ENCODE data around the gene CCT8L2.
"Not testable (repeated sequence)": the region's sequence is repeated elsewhere in the genome, so short reads cannot be mapped to it uniquely, and the experiment has no call there.

The CCT8L2 gene

GRCh38 chr22:16559056-16559955 is 33.3 kb downstream of the CCT8L2 start:
- no peak for DNase-seq (ENCODE audit: low read depth)

GRCh38 chr22:16558376-16558945 is 34.1 kb downstream of the CCT8L2 start:
- not testable (repeated sequence) for DNase-seq (ENCODE audit: low read depth)

- not testable (repeated sequence) for DNase-seq (ENCODE audit: low read depth)
These were observed 35.1 kb downstream of the CCT8L2 start for GRCh38 chr22:16557511-16557910.

GRCh38 chr22:16555077-16555994 is 37.3 kb downstream of the CCT8L2 start:
- not testable (repeated sequence) for DNase-seq (ENCODE audit: low read depth)

- DNase-seq (ENCODE audit: low read depth), result not testable (repeated sequence)
These were observed 49.3 kb downstream of the CCT8L2 start for GRCh38 chr22:16543310-16543709.
